Measurements from ENCODE around the gene ARL11.

GRCh38 chr13:49615836-49616675, 12.3 kb upstream of the ARL11 start:
- TF ChIP-seq EZH2 (IDR thresholded peaks at IDR 0.05; ENCODE audit: insufficient read depth, low read length) (no peak), CTCF (IDR thresholded peaks at IDR 0.05; ENCODE audit: insufficient read depth, low read depth, low read length) (no peak)

All from astrocyte (in vitro differentiated cells and primary cell).